Smooth muscle cell of trachea (primary cell): ENCODE data around the gene PIBF1. TPM values are rescaled to one million over a fixed set of nuclear protein-coding genes. Genes with fewer than 3 reads are reported as not detected.

Experiments used
- total RNA-seq: library from RNA; depleted of rRNA; stranded (reverse); fragments of >200 nt; gene quantifications from 2 replicates; pipeline ENCODE4 v1.2.1, GENCODE V29; 2014

PIBF1 gene, protein sequence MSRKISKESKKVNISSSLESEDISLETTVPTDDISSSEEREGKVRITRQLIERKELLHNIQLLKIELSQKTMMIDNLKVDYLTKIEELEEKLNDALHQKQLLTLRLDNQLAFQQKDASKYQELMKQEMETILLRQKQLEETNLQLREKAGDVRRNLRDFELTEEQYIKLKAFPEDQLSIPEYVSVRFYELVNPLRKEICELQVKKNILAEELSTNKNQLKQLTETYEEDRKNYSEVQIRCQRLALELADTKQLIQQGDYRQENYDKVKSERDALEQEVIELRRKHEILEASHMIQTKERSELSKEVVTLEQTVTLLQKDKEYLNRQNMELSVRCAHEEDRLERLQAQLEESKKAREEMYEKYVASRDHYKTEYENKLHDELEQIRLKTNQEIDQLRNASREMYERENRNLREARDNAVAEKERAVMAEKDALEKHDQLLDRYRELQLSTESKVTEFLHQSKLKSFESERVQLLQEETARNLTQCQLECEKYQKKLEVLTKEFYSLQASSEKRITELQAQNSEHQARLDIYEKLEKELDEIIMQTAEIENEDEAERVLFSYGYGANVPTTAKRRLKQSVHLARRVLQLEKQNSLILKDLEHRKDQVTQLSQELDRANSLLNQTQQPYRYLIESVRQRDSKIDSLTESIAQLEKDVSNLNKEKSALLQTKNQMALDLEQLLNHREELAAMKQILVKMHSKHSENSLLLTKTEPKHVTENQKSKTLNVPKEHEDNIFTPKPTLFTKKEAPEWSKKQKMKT
- total RNA-seq = 22.2 and 28.5 TPM in 2 replicates

DNA sequence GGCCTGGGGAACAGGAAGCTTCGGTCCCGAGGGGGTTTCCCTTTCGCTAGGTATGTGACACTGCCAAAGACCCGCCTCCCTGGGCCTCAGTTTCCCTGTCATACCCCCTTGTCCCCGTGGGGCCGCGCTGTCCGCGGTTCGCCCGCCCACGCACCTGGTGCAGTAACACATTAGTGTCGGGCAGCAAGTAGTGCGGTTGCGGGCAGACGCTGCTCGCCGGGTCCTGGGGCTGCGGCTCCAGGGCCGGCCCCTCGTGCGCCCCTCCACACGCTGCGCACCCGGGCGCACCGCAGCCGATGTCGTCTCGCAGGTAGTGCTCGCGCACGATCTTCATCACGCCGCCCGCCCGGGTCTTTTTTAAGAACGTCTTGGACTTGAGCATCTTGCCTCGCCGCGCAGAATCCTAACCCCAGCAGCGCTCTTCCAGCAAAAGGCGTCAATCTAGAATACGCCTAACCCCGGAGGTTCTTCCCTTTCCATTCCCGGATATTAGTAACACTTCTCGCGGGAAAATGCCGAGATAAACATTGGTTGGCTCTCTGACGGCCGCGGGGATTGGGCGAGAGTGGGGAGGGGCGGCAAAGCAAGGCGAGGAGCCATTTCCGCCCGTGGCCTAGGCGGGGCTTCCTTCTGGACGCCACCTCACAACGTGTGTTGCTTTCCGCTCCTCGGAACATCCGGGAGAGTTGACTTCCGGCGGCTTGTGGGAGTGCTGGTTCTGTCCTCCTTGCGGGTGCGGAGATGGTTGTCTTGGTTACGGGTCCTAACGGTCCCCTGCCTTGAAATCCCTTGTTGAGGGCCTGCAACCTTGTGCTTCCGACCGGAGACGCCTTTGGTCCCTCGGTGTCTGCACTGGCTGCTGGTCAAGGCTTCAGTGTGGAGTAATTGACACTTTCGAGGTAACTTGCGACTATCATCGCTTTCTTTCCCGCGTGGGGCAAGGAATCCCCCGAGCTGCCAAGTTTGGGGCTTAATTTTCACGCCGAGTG lies at the start of gene PIBF1, which contains the start of gene DIS3:
PIBF1 (plus strand) TSS at position 683 of the 989 bp plus-strand sequence. CDS start 1,337 bp downstream, outside the sequence.
DIS3 (minus strand) TSS at position 450 of the 989 bp plus-strand sequence; CDS start at position 382, 68 bp downstream.

DNA sequence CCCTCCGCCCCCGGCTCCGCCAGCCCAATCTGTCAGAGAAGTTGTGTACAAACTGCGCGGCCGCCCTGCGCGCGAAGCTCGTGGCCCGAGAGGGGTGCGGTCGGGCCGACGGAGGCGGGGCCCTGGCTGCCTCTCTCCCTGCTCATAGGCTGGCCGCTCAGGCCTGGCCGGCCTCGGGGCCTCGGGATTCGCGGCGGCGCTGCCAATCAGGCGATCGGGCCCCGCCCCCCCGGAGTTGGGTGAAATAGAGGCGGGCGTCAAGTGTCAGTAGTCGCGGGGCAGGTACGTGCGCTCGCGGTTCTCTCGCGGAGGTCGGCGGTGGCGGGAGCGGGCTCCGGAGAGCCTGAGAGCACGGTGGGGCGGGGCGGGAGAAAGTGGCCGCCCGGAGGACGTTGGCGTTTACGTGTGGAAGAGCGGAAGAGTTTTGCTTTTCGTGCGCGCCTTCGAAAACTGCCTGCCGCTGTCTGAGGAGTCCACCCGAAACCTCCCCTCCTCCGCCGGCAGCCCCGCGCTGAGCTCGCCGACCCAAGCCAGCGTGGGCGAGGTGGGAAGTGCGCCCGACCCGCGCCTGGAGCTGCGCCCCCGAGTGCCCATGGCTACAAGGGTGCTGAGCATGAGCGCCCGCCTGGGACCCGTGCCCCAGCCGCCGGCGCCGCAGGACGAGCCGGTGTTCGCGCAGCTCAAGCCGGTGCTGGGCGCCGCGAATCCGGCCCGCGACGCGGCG lies 277.0 kb downstream of the PIBF1 start, which contains the start of gene KLF5:
KLF5 (plus strand) TSS at position 270 of the 724 bp plus-strand sequence; CDS start at position 593, 323 bp downstream.

Other genes starting within 250 kb of the PIBF1 start
- 5.1 and 12.9 TPM in 2 replicates for gene MZT1, start 54.5 kb upstream of the PIBF1 start, total RNA-seq
- 2.3 and 11.8 TPM in 2 replicates for gene BORA, start 54.2 kb upstream of the PIBF1 start, total RNA-seq
- 33.7 and 47.4 TPM in 2 replicates for gene DIS3, start 233 bp upstream of the PIBF1 start, total RNA-seq